ENCODE data around the gene RASAL1.

DNA sequence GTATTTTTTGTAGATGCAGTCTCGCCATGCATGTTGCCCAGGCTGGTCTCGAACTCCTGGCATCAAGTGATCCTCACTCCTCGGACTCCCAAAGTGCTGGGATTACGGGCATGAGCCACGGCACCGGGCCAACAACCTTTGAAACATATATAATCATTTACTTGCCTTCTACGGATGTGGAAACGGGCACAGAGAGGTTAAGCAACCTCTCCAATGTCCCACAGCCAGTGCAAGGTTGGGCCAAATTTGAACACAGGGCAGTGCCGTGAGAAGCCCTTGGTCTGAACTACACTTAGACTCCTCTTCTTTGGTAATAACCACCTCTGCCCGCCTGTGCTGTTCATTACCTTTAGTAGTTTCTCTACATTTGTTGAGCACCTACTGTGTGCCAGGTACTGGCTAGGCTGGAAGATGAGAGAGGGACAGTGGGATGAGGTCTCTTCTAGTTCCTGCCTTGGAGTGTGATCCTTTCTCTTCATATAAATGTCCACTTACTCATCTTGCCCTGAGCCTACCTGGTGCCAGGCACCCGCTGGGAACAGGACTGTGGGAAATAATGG is 47.5 kb upstream of the RASAL1 start:
- TF ChIP-seq, protein P1, sequence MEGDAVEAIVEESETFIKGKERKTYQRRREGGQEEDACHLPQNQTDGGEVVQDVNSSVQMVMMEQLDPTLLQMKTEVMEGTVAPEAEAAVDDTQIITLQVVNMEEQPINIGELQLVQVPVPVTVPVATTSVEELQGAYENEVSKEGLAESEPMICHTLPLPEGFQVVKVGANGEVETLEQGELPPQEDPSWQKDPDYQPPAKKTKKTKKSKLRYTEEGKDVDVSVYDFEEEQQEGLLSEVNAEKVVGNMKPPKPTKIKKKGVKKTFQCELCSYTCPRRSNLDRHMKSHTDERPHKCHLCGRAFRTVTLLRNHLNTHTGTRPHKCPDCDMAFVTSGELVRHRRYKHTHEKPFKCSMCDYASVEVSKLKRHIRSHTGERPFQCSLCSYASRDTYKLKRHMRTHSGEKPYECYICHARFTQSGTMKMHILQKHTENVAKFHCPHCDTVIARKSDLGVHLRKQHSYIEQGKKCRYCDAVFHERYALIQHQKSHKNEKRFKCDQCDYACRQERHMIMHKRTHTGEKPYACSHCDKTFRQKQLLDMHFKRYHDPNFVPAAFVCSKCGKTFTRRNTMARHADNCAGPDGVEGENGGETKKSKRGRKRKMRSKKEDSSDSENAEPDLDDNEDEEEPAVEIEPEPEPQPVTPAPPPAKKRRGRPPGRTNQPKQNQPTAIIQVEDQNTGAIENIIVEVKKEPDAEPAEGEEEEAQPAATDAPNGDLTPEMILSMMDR (IDR thresholded peaks at IDR 0.05) = no peak
- TF ChIP-seq, protein P2, sequence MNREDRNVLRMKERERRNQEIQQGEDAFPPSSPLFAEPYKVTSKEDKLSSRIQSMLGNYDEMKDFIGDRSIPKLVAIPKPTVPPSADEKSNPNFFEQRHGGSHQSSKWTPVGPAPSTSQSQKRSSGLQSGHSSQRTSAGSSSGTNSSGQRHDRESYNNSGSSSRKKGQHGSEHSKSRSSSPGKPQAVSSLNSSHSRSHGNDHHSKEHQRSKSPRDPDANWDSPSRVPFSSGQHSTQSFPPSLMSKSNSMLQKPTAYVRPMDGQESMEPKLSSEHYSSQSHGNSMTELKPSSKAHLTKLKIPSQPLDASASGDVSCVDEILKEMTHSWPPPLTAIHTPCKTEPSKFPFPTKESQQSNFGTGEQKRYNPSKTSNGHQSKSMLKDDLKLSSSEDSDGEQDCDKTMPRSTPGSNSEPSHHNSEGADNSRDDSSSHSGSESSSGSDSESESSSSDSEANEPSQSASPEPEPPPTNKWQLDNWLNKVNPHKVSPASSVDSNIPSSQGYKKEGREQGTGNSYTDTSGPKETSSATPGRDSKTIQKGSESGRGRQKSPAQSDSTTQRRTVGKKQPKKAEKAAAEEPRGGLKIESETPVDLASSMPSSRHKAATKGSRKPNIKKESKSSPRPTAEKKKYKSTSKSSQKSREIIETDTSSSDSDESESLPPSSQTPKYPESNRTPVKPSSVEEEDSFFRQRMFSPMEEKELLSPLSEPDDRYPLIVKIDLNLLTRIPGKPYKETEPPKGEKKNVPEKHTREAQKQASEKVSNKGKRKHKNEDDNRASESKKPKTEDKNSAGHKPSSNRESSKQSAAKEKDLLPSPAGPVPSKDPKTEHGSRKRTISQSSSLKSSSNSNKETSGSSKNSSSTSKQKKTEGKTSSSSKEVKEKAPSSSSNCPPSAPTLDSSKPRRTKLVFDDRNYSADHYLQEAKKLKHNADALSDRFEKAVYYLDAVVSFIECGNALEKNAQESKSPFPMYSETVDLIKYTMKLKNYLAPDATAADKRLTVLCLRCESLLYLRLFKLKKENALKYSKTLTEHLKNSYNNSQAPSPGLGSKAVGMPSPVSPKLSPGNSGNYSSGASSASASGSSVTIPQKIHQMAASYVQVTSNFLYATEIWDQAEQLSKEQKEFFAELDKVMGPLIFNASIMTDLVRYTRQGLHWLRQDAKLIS (CRISPR knock-in tag; IDR thresholded peaks at IDR 0.05; ENCODE audit: borderline replicate concordance) = no peak
- TF ChIP-seq FOXP1 (CRISPR knock-in tag; IDR thresholded peaks at IDR 0.05; ENCODE audit: borderline replicate concordance) (no peak), ETV6 (CRISPR knock-in tag; IDR thresholded peaks at IDR 0.05) (no peak), RORB (CRISPR knock-in tag; IDR thresholded peaks at IDR 0.05) (no peak), ATF1 (CRISPR knock-in tag; IDR thresholded peaks at IDR 0.05) (no peak), NFYB (CRISPR knock-in tag; conservative IDR thresholded peaks at IDR 0.05; ENCODE audit: low read depth) (no peak), SP1 (CRISPR knock-in tag; conservative IDR thresholded peaks at IDR 0.05) (no peak)
- TF ChIP-seq, protein P3, sequence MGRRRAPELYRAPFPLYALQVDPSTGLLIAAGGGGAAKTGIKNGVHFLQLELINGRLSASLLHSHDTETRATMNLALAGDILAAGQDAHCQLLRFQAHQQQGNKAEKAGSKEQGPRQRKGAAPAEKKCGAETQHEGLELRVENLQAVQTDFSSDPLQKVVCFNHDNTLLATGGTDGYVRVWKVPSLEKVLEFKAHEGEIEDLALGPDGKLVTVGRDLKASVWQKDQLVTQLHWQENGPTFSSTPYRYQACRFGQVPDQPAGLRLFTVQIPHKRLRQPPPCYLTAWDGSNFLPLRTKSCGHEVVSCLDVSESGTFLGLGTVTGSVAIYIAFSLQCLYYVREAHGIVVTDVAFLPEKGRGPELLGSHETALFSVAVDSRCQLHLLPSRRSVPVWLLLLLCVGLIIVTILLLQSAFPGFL (CRISPR knock-in tag; IDR thresholded peaks at IDR 0.05; ENCODE audit: borderline replicate concordance) = no peak
- TF ChIP-seq, protein P4, sequence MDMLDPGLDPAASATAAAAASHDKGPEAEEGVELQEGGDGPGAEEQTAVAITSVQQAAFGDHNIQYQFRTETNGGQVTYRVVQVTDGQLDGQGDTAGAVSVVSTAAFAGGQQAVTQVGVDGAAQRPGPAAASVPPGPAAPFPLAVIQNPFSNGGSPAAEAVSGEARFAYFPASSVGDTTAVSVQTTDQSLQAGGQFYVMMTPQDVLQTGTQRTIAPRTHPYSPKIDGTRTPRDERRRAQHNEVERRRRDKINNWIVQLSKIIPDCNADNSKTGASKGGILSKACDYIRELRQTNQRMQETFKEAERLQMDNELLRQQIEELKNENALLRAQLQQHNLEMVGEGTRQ (CRISPR knock-in tag; IDR thresholded peaks at IDR 0.05) = no peak
